GM19468 (cell line): Measurements from ENCODE around the gene PLSCR3.

Source experiments
- ATAC-seq: cut with Tn5 transposase; IDR thresholded peaks from one replicate; pipeline ENCODE4 v1.9.1; 2021; ENCODE audit warnings: mild to moderate bottlenecking, moderate library complexity, moderate number of reproducible peaks; ENCODE audit not compliant: unreplicated experiment; ENCODE audit errors: extremely low read depth

The PLSCR3 gene

DNA sequence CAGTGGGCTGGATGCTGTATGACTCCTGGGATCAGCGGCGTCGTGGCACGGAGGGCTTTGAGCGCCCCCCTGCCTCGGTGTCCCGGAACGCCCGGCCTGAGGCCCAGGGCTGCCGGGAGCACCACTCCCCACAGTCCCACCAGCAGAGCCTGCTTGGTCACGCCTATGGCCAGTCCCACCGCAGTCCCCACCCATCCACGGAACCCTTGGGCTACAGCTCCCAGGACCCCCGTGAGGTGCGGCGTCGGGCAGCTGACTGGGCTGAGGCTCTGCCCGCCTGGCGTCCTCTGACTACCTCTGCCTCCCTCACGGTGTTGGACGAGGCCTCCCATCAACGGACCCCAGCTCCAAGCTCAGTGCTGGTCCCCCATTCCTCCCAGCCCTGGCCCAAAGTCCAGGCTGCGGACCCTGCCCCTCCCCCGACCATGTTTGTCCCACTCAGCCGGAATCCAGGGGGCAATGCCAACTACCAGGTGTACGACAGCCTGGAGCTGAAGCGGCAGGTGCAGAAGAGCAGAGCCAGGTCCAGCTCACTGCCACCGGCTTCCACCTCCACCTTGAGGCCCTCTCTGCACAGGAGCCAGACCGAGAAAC is 32.7 kb upstream of the PLSCR3 start:
- no peak for ATAC-seq

DNA sequence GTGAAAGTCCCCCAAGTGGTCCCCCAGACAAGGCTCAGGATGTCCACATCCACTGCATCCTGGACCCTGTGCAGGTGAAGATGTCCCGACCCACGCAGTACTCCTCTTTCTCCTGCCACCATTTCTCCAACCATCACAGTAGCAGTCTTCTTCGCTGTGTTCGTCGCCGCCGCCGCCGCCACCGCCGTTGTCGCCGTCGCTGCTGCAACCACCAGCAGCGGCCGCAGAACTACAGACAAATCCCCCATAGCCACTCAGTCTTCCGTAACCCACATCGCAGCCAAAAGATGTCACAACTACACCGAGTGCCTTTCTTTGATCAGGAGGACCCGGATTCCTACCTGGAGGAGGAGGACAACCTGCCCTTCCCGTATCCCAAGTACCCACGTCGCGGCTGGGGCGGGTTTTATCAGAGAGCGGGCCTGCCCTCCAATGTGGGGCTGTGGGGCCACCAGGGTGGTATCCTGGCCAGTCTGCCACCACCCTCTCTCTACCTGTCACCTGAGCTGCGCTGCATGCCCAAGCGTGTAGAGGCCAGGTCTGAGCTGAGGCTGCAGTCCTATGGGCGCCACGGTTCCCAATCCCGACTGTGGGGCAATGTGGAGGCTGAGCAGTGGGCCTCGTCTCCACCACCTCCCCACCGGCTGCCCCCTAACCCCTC is 32.0 kb upstream of the PLSCR3 start:
- no peak for ATAC-seq

DNA sequence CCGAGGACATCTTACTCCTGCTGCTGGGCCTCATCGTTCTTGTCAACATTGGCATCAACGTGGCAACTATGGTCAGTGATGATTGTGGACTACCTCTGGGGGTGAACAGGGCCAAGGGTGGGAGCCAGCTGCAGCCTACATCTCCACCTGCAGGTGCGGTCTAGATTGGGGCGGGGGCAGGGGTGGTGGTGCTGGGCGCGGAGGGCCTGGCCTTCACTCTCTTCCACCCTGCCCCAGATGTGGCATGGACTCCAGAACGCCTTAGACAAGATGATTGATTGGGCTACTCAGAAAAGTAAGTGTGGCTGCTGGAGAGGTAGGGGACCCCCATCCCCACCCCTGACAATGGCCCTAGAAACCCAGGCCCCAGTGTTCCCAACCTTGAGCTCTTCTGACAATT is 31.4 kb upstream of the PLSCR3 start:
- no peak for ATAC-seq

DNA sequence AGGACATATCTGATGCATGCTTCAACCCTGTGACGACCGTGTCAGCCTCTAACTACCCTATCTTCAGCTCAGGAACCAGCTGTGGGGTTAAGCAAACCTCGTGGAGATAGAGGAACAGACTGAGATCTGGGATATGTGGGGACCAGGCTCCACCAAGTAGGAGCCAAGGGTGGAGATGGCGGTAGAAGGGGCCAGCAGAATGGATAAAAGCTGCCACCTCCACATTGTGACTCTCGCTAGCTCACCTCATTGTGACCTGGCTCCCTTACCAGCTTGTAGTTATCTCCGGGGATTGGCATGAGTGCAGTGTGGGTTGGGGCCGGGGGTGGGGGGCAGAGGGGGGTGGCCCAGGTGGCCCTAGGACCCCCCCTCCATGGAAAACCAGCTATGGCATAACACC is 31.0 kb upstream of the PLSCR3 start, which contains the start of gene SPEM2:
Gene SPEM2, plus strand, starts transcription at position 301 of the 400 bp plus-strand sequence. Its CDS starts 73 bp downstream, at position 374.
- ATAC-seq = no peak

DNA sequence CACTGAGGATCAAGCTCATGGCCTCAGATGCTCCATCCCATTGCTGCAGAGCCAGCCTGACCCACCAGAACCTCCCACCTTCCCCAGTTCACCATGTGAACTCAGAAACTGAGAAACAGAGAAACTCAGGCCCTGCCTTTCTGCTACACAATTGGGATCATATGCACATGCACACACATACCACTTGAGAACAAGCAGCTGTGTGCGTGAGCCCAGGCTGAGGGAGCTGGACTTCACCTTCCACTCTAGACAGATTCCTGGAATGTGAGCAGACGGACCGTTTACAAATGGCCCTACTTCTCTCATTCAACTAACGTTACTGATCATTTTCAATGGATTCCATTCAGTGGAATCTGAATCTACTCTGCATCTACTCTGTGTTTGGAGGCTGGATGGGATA is 29.4 kb upstream of the PLSCR3 start:
- no peak for ATAC-seq

DNA sequence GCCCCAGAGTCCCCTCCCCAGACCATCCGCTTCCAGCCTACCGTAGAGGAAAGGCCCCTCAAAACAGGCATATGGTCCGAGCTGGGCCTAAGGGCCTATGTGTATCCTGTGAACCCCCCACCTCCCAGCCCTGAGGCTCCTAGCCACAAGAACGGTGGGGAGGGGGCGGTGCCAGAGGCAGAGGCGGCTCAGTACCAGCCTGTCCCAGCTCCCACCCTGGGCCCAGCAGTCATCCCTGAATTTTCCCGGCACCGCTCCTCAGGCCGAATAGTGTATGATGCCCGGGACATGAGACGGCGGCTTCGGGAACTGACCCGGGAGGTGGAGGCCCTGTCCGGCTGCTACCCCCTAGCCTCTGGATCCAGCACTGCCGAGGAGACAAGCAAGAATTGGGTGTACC is 26.9 kb upstream of the PLSCR3 start:
- no peak for ATAC-seq

DNA sequence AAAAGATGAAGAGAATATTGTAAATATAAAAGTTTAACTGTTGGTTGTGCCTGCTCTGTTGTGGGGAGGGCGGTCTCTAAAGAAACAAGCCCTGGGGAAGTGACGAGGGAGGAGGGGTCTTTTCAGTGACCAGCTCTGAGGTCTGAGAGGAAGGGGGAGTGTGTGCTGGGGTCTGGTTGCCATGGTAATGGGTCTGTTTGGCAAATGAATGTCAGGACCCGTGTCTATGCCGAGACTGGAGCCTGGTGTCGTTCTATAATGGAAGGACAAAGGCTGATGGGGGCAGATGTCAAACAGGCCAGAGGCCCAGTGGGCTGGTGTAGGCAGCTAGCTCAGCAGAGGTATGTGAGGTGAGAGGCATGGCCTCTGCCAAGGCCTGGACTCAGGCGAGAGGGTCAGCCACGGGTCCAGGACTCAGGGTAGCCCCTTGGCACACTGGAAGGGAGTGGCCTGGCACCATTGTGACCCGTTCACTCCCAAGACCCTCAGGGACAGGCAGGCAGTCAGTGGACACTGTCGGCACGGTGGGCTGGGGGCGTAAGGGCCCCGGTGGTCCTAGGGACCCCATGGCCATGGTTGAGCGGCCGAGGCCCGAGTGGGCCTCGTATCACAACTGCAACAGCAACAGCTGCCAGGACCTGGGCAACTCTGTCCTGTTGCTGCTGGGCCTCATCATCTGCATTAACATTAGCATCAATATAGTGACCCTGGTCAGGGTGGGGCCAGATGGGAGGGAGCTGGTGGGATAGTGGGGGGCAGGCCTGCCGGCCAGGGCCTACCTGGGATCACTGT is 25.7 kb upstream of the PLSCR3 start, which contains the start of gene SPEM1:
Gene SPEM1, plus strand, starts transcription at position 506 of the 792 bp plus-strand sequence. Its CDS starts 61 bp downstream, at position 567.
- no peak for ATAC-seq

DNA sequence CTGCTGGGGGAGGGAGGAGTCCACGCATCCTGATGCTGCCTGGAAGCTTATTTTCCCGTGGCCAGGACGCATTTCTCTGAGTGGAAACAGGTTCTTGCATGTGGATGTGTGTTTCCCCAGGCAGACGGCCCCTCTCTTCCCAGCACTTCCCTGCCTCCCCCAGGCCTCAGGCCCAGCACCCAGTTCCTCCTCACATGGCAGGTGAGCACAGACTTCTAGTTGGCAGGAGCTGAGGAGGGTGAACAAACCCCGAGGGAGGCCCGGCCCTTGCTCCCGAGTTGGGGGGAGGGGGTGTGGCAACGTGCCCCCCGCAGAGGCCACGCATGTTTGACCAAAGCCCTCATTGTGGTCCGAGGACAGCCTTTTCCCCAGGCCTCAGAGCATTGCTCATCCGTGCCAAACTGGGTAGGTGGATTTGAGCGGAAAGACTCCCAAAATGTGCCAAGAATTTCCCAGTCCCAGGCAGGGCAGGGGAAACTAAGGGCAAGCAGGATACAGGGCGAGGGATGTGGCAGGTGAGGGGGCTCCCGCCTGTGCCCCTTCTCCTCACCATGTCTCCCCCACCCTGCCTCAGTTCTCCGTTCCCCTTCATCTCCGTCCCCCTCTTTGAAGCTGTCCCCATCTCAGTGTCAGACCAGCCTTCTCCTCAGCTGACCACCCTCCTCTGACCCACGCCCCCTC is 24.3 kb upstream of the PLSCR3 start:
- no peak for ATAC-seq

DNA sequence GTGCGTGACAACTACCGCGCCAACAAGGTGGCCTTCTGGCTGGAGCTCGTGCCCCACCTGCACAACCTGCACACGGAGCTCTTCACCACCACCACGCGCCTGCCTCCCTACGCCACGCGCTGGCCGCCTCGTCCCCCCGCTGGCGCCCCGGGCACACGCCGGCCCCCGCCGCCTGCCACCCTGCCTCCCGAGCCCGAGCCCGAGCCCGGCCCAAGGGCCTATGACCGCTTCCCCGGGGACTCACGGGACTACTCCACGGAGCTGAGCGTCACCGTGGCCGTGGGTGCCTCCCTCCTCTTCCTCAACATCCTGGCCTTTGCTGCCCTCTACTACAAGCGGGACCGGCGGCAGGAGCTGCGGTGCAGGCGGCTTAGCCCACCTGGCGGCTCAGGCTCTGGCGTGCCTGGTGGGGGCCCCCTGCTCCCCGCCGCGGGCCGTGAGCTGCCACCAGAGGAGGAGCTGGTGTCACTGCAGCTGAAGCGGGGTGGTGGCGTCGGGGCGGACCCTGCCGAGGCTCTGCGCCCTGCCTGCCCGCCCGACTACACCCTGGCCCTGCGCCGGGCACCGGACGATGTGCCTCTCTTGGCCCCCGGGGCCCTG is 22.8 kb upstream of the PLSCR3 start:
- no peak for ATAC-seq

DNA sequence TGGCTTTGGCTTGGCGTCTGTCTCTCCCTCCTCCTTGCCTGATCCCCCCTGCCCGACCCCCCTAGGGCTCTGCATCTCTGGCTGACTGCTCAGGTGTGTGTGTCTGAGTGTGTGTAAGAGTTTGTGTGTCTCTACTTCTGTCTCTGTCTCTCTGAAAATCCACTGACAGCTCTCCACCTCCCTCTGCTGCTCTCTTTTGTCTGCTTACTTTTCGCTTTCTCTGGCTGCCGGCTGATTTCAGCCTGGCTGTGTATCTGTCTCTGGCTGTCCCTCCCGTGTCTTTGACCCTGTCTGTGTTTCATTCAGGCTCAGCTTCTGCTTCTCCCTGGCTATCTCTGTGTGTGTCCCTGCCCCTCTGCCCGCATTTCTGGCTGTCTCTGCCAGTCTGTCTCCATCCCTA is 22.0 kb upstream of the PLSCR3 start:
- no peak for ATAC-seq

DNA sequence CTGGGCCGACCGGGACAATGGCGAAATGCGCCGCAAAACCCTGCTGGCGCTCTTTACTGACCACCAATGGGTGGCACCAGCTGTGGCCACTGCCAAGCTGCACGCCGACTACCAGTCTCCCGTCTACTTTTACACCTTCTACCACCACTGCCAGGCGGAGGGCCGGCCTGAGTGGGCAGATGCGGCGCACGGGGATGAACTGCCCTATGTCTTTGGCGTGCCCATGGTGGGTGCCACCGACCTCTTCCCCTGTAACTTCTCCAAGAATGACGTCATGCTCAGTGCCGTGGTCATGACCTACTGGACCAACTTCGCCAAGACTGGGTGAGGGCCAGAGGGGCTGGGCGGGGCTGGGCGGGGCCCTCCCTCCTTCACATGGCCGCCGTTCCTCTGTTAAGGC is 21.5 kb upstream of the PLSCR3 start:
- ATAC-seq = no peak

DNA sequence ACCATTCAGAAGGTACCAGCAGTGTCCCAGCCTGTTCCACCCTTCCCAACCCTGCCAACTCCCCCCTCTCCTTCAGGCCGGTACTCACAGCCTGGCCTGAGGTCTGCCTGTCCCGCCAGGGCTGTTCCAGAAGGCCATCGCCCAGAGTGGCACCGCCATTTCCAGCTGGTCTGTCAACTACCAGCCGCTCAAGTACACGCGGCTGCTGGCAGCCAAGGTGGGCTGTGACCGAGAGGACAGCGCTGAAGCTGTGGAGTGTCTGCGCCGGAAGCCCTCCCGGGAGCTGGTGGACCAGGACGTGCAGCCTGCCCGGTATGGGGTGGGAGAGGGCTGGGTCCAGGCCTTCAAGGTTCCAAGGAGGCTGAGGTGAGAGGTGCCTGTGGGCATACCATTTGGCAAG is 20.5 kb upstream of the PLSCR3 start:
- ATAC-seq = no peak

DNA sequence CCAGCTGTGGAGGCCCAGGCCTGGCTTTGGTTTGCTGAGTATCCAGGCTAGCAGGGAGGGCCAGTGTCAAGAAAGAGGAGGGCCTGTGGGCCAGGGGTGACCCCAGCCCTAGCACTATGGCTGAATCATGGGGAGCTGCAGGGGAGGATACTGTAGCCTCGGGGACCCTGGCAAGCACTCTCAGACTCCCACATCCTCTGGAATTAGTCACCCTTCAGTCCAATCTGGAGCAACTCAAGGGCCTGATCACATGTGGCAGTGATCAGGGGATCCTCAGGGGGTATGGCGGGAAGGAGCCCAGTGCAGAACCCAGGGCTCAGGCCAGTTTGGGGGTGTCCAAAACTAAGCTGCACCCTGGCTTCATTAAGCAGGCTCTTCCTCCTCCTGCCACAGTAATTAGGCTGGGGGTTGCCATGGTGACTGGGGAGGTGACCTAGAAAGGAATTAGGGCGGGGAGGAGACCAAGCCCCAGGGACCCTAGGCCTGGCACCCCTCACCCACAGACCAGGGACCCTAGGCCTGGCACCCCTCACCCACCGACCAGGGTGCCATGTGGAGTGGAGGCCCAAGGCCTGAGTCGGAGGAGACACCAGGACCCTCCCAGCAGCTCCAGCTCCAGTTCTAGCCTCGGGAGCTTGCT is 19.1 kb upstream of the PLSCR3 start:
- ATAC-seq = no peak

DNA sequence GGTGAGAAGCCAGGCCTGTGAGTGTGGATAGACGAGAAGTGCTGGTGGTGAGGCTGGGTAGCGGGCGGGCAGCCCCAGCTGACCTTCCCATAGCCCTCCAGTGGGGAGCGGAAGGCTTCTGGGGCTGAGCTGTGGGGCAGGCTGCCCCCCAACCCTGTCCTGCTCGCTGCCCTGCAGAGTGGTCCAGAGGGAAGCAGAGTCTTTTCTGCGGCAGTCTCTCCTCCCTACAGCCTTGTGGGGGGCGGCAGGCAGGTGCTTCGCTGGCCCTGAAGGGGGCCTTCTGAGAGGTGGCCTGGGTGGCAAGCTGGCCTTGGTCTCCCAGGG is 17.1 kb upstream of the PLSCR3 start:
- ATAC-seq = no peak

DNA sequence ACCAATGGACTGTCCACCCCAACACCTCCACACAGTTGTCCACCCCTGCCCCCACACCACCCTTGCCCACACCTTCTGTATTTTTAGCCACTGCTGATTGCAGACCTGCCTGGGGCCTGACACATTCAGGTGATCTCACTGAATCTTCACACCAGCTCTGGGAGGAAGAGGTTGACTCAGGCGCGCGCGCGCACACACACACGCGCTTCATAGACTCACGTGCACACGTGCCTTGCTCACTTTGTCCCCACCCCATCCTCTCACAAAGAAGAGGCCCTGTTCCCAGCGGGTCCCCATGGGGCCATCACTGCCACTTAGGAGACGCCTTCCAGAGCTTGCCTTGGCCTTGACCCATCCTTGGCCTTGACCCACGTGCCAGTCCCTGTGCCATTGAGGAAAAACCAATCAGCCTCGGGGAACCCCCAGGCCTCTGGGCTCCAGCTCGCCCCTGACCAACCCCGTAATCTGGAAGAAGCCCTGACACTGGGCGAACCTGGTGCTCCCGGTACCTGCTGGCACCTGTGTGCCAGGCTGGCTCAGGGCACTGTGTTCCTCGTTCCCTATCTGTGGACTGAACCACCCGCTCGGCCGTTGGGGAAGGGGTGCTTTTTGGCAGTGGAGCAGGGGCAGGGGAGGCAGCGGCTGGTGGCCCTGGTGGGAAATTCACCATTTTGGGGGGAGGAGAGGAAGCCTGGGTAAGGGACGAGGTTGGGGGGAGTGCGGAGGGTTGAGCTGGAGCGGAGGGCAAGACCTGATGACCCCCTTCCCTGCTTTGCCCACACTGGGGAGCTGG is 16.5 kb upstream of the PLSCR3 start:
- no peak for ATAC-seq

DNA sequence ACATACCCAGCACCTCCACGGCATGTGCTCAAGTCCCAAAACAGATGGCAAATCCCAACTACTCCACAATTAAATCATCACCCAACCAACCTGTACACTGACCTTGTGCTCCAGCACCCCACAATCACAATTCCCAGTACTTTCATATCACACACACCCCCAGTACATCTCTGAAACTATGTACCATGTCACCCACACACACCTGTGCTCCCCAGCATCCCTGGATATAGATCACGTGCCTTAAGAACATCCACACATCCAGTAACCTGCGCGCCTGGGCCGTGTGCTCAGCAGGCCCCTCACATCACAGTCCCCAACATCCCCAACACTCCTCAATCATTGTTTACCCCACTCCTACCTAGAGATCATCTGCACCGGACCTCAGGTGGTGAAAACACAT is 15.4 kb upstream of the PLSCR3 start:
- no peak for ATAC-seq

DNA sequence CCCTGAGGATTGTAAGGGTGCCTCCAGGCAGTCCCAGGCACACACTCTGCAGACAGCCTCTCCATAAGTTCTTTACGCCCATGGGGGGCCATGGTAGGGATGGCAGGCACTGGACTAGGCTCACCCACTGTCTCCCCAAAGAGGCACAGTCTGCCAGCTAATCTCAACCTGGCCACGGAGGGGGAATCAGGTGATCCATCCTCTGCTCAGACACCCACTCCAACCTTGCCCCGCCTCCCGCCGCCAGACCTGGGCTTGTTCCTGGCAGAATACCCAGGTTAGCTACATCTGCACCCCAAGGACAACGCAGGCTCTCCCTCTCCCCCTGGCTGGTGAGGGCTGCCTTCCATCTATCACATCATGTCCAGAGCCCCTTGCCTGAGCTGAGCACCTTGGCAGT is 14.5 kb upstream of the PLSCR3 start:
- no peak for ATAC-seq

DNA sequence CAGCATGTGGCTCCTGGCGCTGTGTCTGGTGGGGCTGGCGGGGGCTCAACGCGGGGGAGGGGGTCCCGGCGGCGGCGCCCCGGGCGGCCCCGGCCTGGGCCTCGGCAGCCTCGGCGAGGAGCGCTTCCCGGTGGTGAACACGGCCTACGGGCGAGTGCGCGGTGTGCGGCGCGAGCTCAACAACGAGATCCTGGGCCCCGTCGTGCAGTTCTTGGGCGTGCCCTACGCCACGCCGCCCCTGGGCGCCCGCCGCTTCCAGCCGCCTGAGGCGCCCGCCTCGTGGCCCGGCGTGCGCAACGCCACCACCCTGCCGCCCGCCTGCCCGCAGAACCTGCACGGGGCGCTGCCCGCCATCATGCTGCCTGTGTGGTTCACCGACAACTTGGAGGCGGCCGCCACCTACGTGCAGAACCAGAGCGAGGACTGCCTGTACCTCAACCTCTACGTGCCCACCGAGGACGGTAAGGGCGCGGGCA is 14.0 kb upstream of the PLSCR3 start:
- no peak for ATAC-seq
